SH-SY5Y (cell line): ENCODE results near the gene SAMD13.

Source experiments
- GATA2 ChIP-seq: IDR thresholded peaks from 2 replicates; pipeline ENCODE4 v1.6.1; 2011; ENCODE audit warnings: mild to moderate bottlenecking, low read depth, low read length
- GATA3 ChIP-seq: IDR thresholded peaks from 2 replicates; pipeline ENCODE4 v1.6.1; 2011; ENCODE audit warnings: low read depth, mild to moderate bottlenecking, low read length, moderate library complexity

GRCh38 chr1:84259989-84260388, 41.5 kb upstream of the SAMD13 start:
- TF ChIP-seq GATA2 (no peak), GATA3 (no peak)
